Measurements from ENCODE around the gene PLK3. TPM values are rescaled to one million over a fixed set of nuclear protein-coding genes. Genes with fewer than 3 reads are reported as not detected.
A peak's percentile ranks its signal among the peaks of the same experiment; 100 is the strongest.

Gene PLK3
- total and polyA plus RNA-seq, 9 of the 15 experiments (the other 6 are each of a cell fraction or from before 2014, with no cell fraction given): 0.52 to 22.7 (median 11.0) TPM

- TF ChIP-seq MITF (IDR thresholded peaks at IDR 0.05) (0 out of 2 replicates have a peak, but pooled peaks have one; percentile 12), ZNF551 (CRISPR knock-in tag; IDR thresholded peaks at IDR 0.05) (no peak), ZBTB2 (IDR thresholded peaks at IDR 0.05) (peak; percentile 28; the same call in 1 of the 2 replicates), ZMIZ1 (IDR thresholded peaks at IDR 0.05; ENCODE audit: low read depth in 2 of 2, low read length in 2 of 2) (no peak), ETV1 (tag; conservative IDR thresholded peaks at IDR 0.05; ENCODE audit: low read depth) (no peak), HSF4 (CRISPR knock-in tag; IDR thresholded peaks at IDR 0.05; ENCODE audit: borderline replicate concordance) (no peak), RUNX1 (IDR thresholded peaks at IDR 0.05; ENCODE audit: low read depth) (no peak), ZNF398 (CRISPR knock-in tag; IDR thresholded peaks at IDR 0.05) (no peak), ZNF644 (tag; IDR thresholded peaks at IDR 0.05; ENCODE audit: low read depth) (no peak), ZNF668 (CRISPR knock-in tag; IDR thresholded peaks at IDR 0.05) (no peak), KLF16 (IDR thresholded peaks at IDR 0.05) (peak; percentile 39; the same call in 1 of the 2 replicates), NCOA1 (IDR thresholded peaks at IDR 0.05; ENCODE audit: low read depth) (no peak), ZC3H11A (IDR thresholded peaks at IDR 0.05; ENCODE audit: low read depth, low read length) (no peak)
Observed at GRCh38 chr1:44801491-44802305, 1.5 kb downstream of the PLK3 start (continued).
